Bronchial epithelial cell (primary cell): ENCODE data around the gene CRYGN. TPM values are rescaled to one million over a fixed set of nuclear protein-coding genes. Genes with fewer than 3 reads are reported as not detected.

Experiments used
- DNase-seq: peaks from one replicate; pipeline ENCODE4 v3.0.0-alpha.2; 2010; ENCODE audit warnings: low read depth
- FAIRE-seq: peaks from 2 replicates; lab custom pipeline; 2011; peaks lifted over from hg19 to GRCh38; lab: Jason Lieb, UNC
- H3K27me3 ChIP-seq: 2 replicates; pipeline ENCODE4 v1.5.1; 2011; ENCODE audit warnings: low read length; ENCODE audit not compliant: control insufficient read depth, insufficient read depth
- H3K36me3 ChIP-seq: 2 replicates; pipeline ENCODE4 v1.5.1; 2011; ENCODE audit warnings: low read length; ENCODE audit not compliant: control insufficient read depth, insufficient read depth
- H3K4me3 ChIP-seq: 2 replicates; pipeline ENCODE4 v1.5.1; 2011; ENCODE audit warnings: mild to moderate bottlenecking, low read depth, low read length, control low read depth
- total RNA-seq: library from RNA; depleted of rRNA; stranded (reverse); fragments of >200 nt; gene quantifications from 2 replicates; pipeline ENCODE4 v1.2.1, GENCODE V29; 2014
- TF ChIP-seq, protein P1 (sequence below): IDR thresholded peaks from 2 replicates; pipeline ENCODE4 v1.5.1; 2011; ENCODE audit warnings: mild to moderate bottlenecking, moderate library complexity, low read length, control low read depth, inconsistent platforms; ENCODE audit not compliant: insufficient read depth, severe bottlenecking

The CRYGN gene
- total RNA-seq, 1 donor from 2014 or later, result not detected

GRCh38 chr7:151457534-151457933 is 17.6 kb upstream of the CRYGN start:
- Histone ChIP-seq H3K27me3 (no peaks in the 10 kb centered on the region), H3K4me3 (no peak overlapping the region), H3K36me3 (no peaks in the 10 kb centered on the region)
- FAIRE-seq (no peak), DNase-seq (no peak)
- TF ChIP-seq, protein P1, sequence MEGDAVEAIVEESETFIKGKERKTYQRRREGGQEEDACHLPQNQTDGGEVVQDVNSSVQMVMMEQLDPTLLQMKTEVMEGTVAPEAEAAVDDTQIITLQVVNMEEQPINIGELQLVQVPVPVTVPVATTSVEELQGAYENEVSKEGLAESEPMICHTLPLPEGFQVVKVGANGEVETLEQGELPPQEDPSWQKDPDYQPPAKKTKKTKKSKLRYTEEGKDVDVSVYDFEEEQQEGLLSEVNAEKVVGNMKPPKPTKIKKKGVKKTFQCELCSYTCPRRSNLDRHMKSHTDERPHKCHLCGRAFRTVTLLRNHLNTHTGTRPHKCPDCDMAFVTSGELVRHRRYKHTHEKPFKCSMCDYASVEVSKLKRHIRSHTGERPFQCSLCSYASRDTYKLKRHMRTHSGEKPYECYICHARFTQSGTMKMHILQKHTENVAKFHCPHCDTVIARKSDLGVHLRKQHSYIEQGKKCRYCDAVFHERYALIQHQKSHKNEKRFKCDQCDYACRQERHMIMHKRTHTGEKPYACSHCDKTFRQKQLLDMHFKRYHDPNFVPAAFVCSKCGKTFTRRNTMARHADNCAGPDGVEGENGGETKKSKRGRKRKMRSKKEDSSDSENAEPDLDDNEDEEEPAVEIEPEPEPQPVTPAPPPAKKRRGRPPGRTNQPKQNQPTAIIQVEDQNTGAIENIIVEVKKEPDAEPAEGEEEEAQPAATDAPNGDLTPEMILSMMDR, result no peak

DNA sequence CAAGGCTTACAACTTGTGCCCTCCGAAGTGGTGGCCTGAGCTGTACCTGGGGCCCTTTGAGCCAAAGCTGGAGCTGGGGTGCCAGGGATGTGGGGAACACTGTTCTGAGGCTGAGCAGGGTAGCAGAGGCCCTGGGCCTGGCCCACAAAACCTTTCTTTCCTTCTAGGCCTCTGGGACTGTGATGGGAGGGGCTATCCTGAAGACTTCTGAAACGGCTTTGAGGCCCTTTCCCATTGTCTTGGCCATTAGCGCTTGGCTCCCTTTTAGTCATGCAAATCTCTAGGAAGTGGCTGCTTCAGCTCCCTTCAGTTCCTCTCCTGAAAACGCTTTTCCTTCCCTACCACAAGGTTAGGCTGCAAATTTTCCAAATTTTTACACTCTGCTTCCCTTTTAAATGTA is 16.8 kb upstream of the CRYGN start:
- FAIRE-seq (no peak), DNase-seq (no peak)
- H3K36me3 ChIP-seq, result no peaks in the 10 kb centered on the region
- TF ChIP-seq, protein P1, result no peak
- H3K27me3 ChIP-seq, result no peaks in the 10 kb centered on the region
- no peak overlapping the region for H3K4me3 ChIP-seq

DNA sequence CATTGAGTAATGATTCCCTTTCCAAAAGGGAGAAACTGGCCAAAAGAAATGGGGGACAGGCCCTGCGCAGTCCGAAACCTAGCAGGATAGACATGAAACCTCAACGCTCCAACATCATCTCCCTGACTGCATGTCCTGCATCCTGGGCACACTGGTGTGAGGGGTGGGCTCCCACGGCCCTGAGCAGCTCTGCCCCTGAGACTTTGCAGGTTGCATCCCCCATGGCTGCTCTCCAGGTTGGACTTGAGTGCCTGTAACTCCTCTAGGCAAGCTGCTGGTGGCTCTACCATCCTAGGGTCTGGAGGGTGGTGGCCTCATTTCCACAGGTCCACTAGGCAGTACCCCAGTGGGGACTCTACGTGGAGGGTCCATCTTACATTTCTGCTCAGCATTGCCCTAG is 16.3 kb upstream of the CRYGN start:
- no peak for FAIRE-seq
- TF ChIP-seq, protein P1, result no peak

GRCh38 chr7:151455690-151456089 is 15.7 kb upstream of the CRYGN start:
- no peaks in the 10 kb centered on the region for H3K36me3 ChIP-seq
- no peak for FAIRE-seq
- peaks cover 3% of the 10 kb centered on the region for H3K27me3 ChIP-seq
- DNase-seq, result no peak
- TF ChIP-seq, protein P1, result no peak
- no peak overlapping the region for H3K4me3 ChIP-seq

More for the DNA sequence above, 16.3 kb upstream of the CRYGN start:
- Histone ChIP-seq H3K27me3 (peaks cover 1% of the 10 kb centered on the region), H3K4me3 (no peak overlapping the region), H3K36me3 (no peaks in the 10 kb centered on the region)
- no peak for DNase-seq

DNA sequence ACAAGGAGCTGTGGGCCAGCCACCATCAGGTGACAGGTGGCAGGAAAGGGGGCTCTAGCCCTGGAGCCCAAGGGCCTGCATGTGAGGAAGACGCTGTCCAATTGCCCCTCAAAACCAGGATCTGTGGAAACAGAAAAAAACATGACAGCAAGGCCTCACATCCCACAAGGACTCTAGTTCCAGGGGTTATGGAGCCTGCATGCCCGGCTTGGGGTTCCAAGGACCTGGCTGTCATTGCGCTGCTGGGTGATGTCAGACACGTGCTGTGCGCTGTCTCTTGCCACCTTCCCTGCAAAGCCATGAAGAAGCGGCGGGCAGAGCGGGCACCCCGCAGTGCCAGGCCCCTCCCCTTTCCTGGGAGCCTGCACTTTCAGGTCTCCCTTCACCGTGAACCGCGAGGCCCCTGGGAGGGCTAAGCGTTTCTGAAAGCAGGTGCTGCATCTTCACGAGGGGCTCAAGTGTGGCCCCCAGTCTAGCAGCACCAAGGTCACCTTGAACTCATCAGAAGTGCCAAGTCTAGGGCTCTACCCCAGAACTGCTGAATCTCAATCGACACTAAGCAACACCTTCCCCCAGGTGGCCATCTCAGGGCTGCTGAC is 15.1 kb upstream of the CRYGN start:
- no peak for DNase-seq
- TF ChIP-seq, protein P1, result no peak
- Histone ChIP-seq H3K4me3 (no peak overlapping the region), H3K36me3 (no peaks in the 10 kb centered on the region), H3K27me3 (peaks cover 3% of the 10 kb centered on the region)
- FAIRE-seq, result no peak

GRCh38 chr7:151454305-151454704 is 14.4 kb upstream of the CRYGN start:
- TF ChIP-seq, protein P1, result no peak
- no peaks in the 10 kb centered on the region for H3K36me3 ChIP-seq
- DNase-seq (no peak), FAIRE-seq (no peak)
- H3K4me3 ChIP-seq, result no peak overlapping the region
- H3K27me3 ChIP-seq, result peaks cover 3% of the 10 kb centered on the region
